HepG2 (cell line): Measurements from ENCODE around the gene DDX31. TPM values are rescaled to one million over a fixed set of nuclear protein-coding genes. Genes with fewer than 3 reads are reported as not detected.

Source experiments
- ATAC-seq: fragments of 200-7000 bp; cut with Tn5 transposase; 3 replicates; pipeline ENCODE4 v1.9.1; 2020; ENCODE audit warnings: mild to moderate bottlenecking, moderate library complexity
- BruUV-seq: library from RNA; stranded (reverse); fragments of 400-500 nt; replicated peaks from 2 replicates; lab custom pipeline; 2021; lab: Mats Ljungman, UMichigan
- CTCF ChIA-PET: fragments of 300-600 bp; formaldehyde crosslinking; extraction: SDS; loops from one replicate; lab custom pipeline; 2021; ENCODE audit warnings: low total read pairs, inconsistent platforms, low intra/inter-chr PET ratio; lab: Yijun Ruan, JAX
- POLR2A ChIA-PET: fragments of 350-600 bp; sonication (Branson Sonifier 250); formaldehyde crosslinking; loops from one replicate; lab custom pipeline; 2020; ENCODE audit warnings: antibody characterized with exemption, inconsistent platforms; lab: Yijun Ruan, JAX
- DNase-seq: peaks from one replicate; pipeline ENCODE4 v3.0.0-alpha.2; 2015; ENCODE audit warnings: low spot score
- FAIRE-seq: peaks from 3 replicates; lab custom pipeline; 2011; peaks lifted over from hg19 to GRCh38; lab: Jason Lieb, UNC
- H2AFZ ChIP-seq: one replicate; pipeline ENCODE4 v1.6.1; 2011; ENCODE audit warnings: low read length, inconsistent platforms
- H3K27ac ChIP-seq: fragments of 300-600 bp; 3 replicates; pipeline ENCODE4 v1.8.0; 2011; ENCODE audit warnings: mixed run types, mild to moderate bottlenecking, mixed read lengths, low read length, inconsistent platforms; ENCODE audit not compliant: insufficient read depth; ENCODE audit errors: extremely low read length
- H3K27me3 ChIP-seq, 2 experiments: fragments of 200-600 bp in 1 of 2; 2 replicates in 1 of 2; 3 replicates in 1 of 2; pipeline versions ENCODE4 v1.6.0 to v1.8.0; 2011; ENCODE audit warnings: low read length in 2 of 2, mild to moderate bottlenecking in 2 of 2, moderate library complexity in 2 of 2, inconsistent platforms in 1 of 2; ENCODE audit not compliant: insufficient read depth in 2 of 2, control insufficient read depth in 1 of 2
- H3K36me3 ChIP-seq, 2 experiments: fragments of 200-600 bp in 1 of 2; replicated peaks in 1 of 2; 2 replicates in 1 of 2; 3 replicates in 1 of 2; pipeline versions ENCODE4 v1.5.1 to v1.8.0; 2011; ENCODE audit warnings: low read length in 2 of 2, inconsistent platforms in 1 of 2; ENCODE audit not compliant: insufficient read depth in 2 of 2, control insufficient read depth in 1 of 2
- H3K4me1 ChIP-seq: 2 replicates; pipeline ENCODE4 v1.5.1; 2012; ENCODE audit warnings: low read length, inconsistent platforms; ENCODE audit not compliant: insufficient read depth
- H3K4me2 ChIP-seq: 2 replicates; pipeline ENCODE4 v1.6.0; 2011; ENCODE audit warnings: low read depth, low read length, inconsistent platforms
- H3K4me3 ChIP-seq, 3 experiments: fragments of 200-600 bp in 1 of 3; sonication (generic), shearing (Covaris generic) in 1 of 3; replicated peaks in 1 of 3; 2 replicates each; pipeline ENCODE4 v1.5.1; 2011 to 2016; ENCODE audit warnings: low read length in 3 of 3, inconsistent platforms in 2 of 3, low read depth in 2 of 3, mild to moderate bottlenecking in 2 of 3, control low read depth in 1 of 3, mixed read lengths in 1 of 3; ENCODE audit not compliant: insufficient read depth in 1 of 3
- H3K79me2 ChIP-seq: one replicate; pipeline ENCODE4 v1.6.1; 2011; ENCODE audit warnings: low read length, inconsistent platforms; ENCODE audit not compliant: insufficient read depth
- H3K9ac ChIP-seq: 2 replicates; pipeline ENCODE4 v1.6.0; 2011; ENCODE audit warnings: mild to moderate bottlenecking, low read depth, low read length, inconsistent platforms; ENCODE audit not compliant: insufficient read depth
- H3K9me3 ChIP-seq: 2 replicates; pipeline ENCODE4 v1.5.1; 2012; ENCODE audit warnings: mild to moderate bottlenecking, low read length
- H4K20me1 ChIP-seq: 2 replicates; pipeline ENCODE4 v1.6.0; 2011; ENCODE audit warnings: inconsistent platforms, mild to moderate bottlenecking, low read length, moderate library complexity; ENCODE audit not compliant: insufficient read depth
- DNMT1 ChIP-seq: sonication (generic); formaldehyde crosslinking; IDR thresholded peaks from 2 replicates; pipeline ENCODE4 v1.5.1; 2020; ENCODE audit warnings: mild to moderate bottlenecking, missing genetic modification reagents
- ELF1 ChIP-seq: sonication (generic); formaldehyde crosslinking; IDR thresholded peaks from 2 replicates; pipeline ENCODE4 v1.4.0; 2020; ENCODE audit warnings: missing genetic modification reagents
- EZH2 ChIP-seq: conservative IDR thresholded peaks from 2 replicates; pipeline ENCODE4 v1.6.1; 2012; ENCODE audit warnings: mild to moderate bottlenecking, low read depth, low read length, moderate library complexity
- FOXA1 ChIP-seq, 2 experiments: fragments of 450-650 bp in 1 of 2; sonication (generic) in 1 of 2; formaldehyde crosslinking in 1 of 2; IDR thresholded peaks; 2 replicates each; pipeline versions ENCODE4 v1.4.0 to v1.6.1; 2016 to 2020; ENCODE audit warnings: missing genetic modification reagents in 1 of 2
- HNRNPLL ChIP-seq: fragments of 200-400 bp; formaldehyde crosslinking; IDR thresholded peaks from 2 replicates; pipeline ENCODE4 v1.6.1; 2017; ENCODE audit warnings: mild to moderate bottlenecking, low read depth, low read length; ENCODE audit not compliant: poor library complexity, severe bottlenecking
- KDM3A ChIP-seq: IDR thresholded peaks from 2 replicates; pipeline ENCODE4 v1.6.1; 2018; ENCODE audit warnings: low read depth, missing compliant biosample characterization
- SP4 ChIP-seq: sonication (generic); formaldehyde crosslinking; IDR thresholded peaks from 2 replicates; pipeline ENCODE4 v1.8.1; 2023; ENCODE audit warnings: mild to moderate bottlenecking, missing genetic modification reagents
- ZNF446 ChIP-seq: sonication (generic); formaldehyde crosslinking; IDR thresholded peaks from 2 replicates; pipeline ENCODE4 v1.5.0; 2020; ENCODE audit warnings: mild to moderate bottlenecking, missing genetic modification reagents
- ZNF550 ChIP-seq: sonication (generic); formaldehyde crosslinking; IDR thresholded peaks from 2 replicates; pipeline ENCODE4 v1.4.0; 2020; ENCODE audit warnings: mild to moderate bottlenecking, missing genetic modification reagents, borderline replicate concordance
- ZNF605 ChIP-seq: sonication (generic); formaldehyde crosslinking; IDR thresholded peaks from 2 replicates; pipeline ENCODE4 v1.8.0; 2022; ENCODE audit warnings: mild to moderate bottlenecking, missing genetic modification reagents
- WGBS: methylation state at CpG from one replicate; pipeline ENCODE4 v1.1.6; 2017; ENCODE audit warnings: low lambda C conversion rate; 5-methylcytosine and 5-hydroxymethylcytosine counted together
- in situ Hi-C: cut with HindIII; loops from 2 replicates; pipeline ENCODE4 v1.10.0; 2017; ENCODE audit warnings: low pct_unique_long_range_greater_than_20kb; ENCODE audit not compliant: extremely low pct_ligation_motif_present
- intact Hi-C: fragments of 100-400 bp; cut with micrococcal nuclease; formaldehyde crosslinking; loops from one replicate; pipeline ENCODE4 v1.10.0; 2022; ENCODE audit not compliant: unreplicated experiment
- polyA plus RNA-seq, 8 experiments: library from polyadenylated mRNA; depleted of rRNA in 3 of 8; stranded (reverse) in 7 of 8; unstranded in 1 of 8; fragments of >200 nt; fragmentation: Illumina TruSeq in 4 of 8; extraction: Trizol in 4 of 8; gene quantifications; 2 replicates each; pipeline versions ENCODE4 v1.2.1 to v1.2.3, GENCODE V29; 2011 to 2016; ENCODE audit warnings: low read depth in 4 of 8, missing spikeins in 1 of 8, mixed read lengths in 1 of 8; ENCODE audit not compliant: insufficient read depth in 1 of 8
- total RNA-seq, 5 experiments: library from RNA; depleted of rRNA; stranded (reverse); fragments of >200 nt; fragmentation: Illumina TruSeq; extraction: Trizol; gene quantifications; 2 replicates each; pipeline ENCODE4 v1.2.3, GENCODE V29; 2016; ENCODE audit warnings: low read depth in 1 of 5
- TF ChIP-seq, protein P1 (sequence below): IDR thresholded peaks from 2 replicates; pipeline ENCODE4 v1.6.1; 2016; ENCODE audit warnings: low read depth, borderline replicate concordance
- TF ChIP-seq, protein P2 (sequence below): sonication (generic); formaldehyde crosslinking; IDR thresholded peaks from 2 replicates; pipeline ENCODE4; 2020; ENCODE audit warnings: missing genetic modification reagents, mild to moderate bottlenecking, borderline replicate concordance
- TF ChIP-seq, protein P3 (sequence below): sonication (generic); formaldehyde crosslinking; IDR thresholded peaks from 2 replicates; pipeline ENCODE4 v1.5.0; 2020; ENCODE audit warnings: mild to moderate bottlenecking, missing genetic modification reagents

DDX31 gene
- total and polyA plus RNA-seq, 2 of the 13 experiments (the other 11 are each of a cell fraction or from before 2014, with no cell fraction given), result 11.4 to 16.3 TPM

DNA sequence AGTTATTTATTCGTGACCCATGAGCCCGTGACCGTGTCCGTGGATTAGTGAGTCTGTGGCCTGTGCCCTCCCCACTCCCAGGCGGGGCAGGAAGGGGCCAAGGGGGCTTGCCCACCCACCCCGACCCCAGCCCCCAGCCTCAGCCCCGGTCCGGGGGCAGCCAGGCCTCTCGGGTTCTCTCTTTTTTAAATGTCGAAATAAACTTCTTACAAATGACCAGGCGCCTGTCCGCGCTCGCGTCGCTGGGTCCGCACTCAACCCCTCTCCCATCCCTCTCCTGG is 79.8 kb downstream of the DDX31 start (continued):
- TF ChIP-seq ZNF446 (CRISPR knock-in tag) (no peak), HNRNPLL (no peak), SP4 (no peak), FOXA1 (IDR thresholded peaks at IDR 0.05) (no peak), FOXA1 (CRISPR knock-in tag; IDR thresholded peaks at IDR 0.05) (no peak)
- TF ChIP-seq, protein P1, sequence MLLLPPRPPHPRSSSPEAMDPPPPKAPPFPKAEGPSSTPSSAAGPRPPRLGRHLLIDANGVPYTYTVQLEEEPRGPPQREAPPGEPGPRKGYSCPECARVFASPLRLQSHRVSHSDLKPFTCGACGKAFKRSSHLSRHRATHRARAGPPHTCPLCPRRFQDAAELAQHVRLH (CRISPR knock-in tag), result no peak
- TF ChIP-seq, protein P2, sequence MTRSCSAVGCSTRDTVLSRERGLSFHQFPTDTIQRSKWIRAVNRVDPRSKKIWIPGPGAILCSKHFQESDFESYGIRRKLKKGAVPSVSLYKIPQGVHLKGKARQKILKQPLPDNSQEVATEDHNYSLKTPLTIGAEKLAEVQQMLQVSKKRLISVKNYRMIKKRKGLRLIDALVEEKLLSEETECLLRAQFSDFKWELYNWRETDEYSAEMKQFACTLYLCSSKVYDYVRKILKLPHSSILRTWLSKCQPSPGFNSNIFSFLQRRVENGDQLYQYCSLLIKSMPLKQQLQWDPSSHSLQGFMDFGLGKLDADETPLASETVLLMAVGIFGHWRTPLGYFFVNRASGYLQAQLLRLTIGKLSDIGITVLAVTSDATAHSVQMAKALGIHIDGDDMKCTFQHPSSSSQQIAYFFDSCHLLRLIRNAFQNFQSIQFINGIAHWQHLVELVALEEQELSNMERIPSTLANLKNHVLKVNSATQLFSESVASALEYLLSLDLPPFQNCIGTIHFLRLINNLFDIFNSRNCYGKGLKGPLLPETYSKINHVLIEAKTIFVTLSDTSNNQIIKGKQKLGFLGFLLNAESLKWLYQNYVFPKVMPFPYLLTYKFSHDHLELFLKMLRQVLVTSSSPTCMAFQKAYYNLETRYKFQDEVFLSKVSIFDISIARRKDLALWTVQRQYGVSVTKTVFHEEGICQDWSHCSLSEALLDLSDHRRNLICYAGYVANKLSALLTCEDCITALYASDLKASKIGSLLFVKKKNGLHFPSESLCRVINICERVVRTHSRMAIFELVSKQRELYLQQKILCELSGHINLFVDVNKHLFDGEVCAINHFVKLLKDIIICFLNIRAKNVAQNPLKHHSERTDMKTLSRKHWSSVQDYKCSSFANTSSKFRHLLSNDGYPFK (CRISPR knock-in tag), result no peak

DNA sequence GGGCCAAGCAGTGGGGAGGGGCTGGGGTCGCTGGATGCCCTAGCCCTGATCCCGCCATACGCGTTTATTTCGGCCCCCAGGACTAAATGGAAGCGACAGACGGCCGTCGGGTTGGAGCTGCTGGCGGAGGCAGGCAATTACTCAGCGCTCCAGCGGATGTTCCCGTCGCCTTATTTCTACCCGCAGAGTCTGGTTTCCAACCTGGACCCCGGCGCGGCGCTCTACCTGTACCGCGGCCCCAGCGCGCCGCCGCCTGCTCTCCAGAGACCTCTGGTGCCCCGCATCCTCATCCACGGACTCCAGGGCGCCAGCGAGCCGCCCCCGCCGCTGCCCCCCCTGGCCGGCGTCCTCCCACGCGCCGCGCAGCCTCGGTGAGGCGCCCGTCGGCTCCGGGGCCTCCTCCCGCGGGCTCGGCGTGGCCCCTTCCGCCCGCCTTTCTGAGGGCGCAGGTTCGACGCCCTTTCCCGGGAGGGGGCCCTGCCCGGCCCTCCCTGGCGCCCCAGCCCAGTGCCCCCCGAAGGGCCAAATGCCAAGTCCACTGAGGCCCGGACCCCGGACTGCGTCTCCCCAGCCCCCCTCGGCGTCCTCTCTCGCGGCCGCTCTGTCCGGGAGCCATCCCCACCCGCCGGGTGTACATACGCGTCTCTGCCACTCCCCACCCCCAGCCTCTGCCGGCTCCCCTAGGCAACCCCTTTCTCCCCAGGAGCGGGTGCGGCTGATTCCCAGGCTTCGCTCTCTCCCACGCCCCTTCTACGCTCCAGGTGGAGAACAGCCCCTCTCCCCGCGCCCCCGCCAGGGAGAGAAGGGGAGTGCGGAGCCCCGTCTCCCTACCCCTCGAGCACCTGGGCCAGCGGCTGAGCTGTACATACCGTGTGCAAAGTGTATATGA is 80.4 kb downstream of the DDX31 start:
- no peak overlapping the region for H3K27ac ChIP-seq
- intact Hi-C loops, result no loop called here
- H3K79me2 ChIP-seq, result no peaks in the 10 kb centered on the region
- WGBS, result 25% methylated on average over 17 of the region's 83 CpGs
- ChIA-PET CTCF (no interaction called here), POLR2A (no interaction called here)
- no peaks in the 10 kb centered on the region for H3K9me3 ChIP-seq
- no TSS peak for BruUV-seq
- H3K36me3 ChIP-seq, result peaks cover 0 to 4% of the 10 kb centered on the region in 2 experiments; a peak in 1 of 5 replicates
- no peaks in the 10 kb centered on the region for H3K4me1 ChIP-seq
- H3K4me3 ChIP-seq, result peak overlapping the region in 1 of 3 experiments; percentile 40; a peak in 1 of 6 replicates
- FAIRE-seq (no peak), DNase-seq (no peak), ATAC-seq (peak; percentile 66)
- H4K20me1 ChIP-seq, result peaks cover 5% of the 10 kb centered on the region; the same call in 1 of the 2 replicates
- in situ Hi-C loops, result no loop called here
- H3K27me3 ChIP-seq, result peaks cover 9 to 60% of the 10 kb centered on the region in 2 experiments
- H3K4me2 ChIP-seq, result peak overlapping the region; percentile 32
- TF ChIP-seq ELF1, result no peak
- TF ChIP-seq ZNF550 (CRISPR knock-in tag), result no peak
- TF ChIP-seq, protein P3, sequence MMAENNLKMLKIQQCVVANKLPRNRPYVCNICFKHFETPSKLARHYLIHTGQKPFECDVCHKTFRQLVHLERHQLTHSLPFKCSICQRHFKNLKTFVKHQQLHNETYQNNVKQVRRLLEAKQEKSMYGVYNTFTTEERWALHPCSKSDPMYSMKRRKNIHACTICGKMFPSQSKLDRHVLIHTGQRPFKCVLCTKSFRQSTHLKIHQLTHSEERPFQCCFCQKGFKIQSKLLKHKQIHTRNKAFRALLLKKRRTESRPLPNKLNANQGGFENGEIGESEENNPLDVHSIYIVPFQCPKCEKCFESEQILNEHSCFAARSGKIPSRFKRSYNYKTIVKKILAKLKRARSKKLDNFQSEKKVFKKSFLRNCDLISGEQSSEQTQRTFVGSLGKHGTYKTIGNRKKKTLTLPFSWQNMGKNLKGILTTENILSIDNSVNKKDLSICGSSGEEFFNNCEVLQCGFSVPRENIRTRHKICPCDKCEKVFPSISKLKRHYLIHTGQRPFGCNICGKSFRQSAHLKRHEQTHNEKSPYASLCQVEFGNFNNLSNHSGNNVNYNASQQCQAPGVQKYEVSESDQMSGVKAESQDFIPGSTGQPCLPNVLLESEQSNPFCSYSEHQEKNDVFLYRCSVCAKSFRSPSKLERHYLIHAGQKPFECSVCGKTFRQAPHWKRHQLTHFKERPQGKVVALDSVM (CRISPR knock-in tag), result no peak
- no peak for TF ChIP-seq ZNF605 (CRISPR knock-in tag)
- peak; percentile 91; the same call in 1 of the 2 replicates for TF ChIP-seq EZH2
- TF ChIP-seq KDM3A, result no peak
- no peak for TF ChIP-seq DNMT1 (CRISPR knock-in tag)
- H2AFZ ChIP-seq, result no peak overlapping the region
- no peak overlapping the region for H3K9ac ChIP-seq
